ENCODE measurements around the gene NMUR2. TPM values are rescaled to one million over a fixed set of nuclear protein-coding genes. Genes with fewer than 3 reads are reported as not detected.

Gene NMUR2
- total RNA-seq, 4 donors from 2014 or later = not detected

DNA sequence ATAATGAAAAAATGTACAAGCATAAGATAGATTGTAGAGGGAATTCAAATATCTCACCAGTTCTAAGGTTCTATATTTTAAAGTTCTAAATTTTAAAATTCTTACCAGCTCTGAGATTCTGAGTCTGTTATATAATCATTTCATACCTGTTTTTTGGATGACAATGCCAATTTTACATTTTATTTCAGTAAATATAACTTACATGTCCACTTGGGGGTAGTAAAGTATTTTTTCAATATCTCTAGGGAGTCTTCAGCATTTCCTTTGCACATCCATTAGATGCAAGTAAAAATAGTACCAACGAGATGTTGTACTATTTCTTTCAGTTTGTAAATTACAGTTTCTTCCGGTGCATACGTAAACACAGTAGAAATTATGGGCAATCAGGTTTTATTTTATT lies 25.7 kb downstream of the NMUR2 start:
- intact Hi-C loops (cut with DNase I; ENCODE audit: low total_unique reads) = no loop called here
- H3K27ac ChIP-seq = no peak overlapping the region
- no peaks in the 10 kb centered on the region for H3K4me1 ChIP-seq
- H3K36me3 ChIP-seq = no peaks in the 10 kb centered on the region
- H3K27me3 ChIP-seq = no peaks in the 10 kb centered on the region
- TF ChIP-seq, protein P1, sequence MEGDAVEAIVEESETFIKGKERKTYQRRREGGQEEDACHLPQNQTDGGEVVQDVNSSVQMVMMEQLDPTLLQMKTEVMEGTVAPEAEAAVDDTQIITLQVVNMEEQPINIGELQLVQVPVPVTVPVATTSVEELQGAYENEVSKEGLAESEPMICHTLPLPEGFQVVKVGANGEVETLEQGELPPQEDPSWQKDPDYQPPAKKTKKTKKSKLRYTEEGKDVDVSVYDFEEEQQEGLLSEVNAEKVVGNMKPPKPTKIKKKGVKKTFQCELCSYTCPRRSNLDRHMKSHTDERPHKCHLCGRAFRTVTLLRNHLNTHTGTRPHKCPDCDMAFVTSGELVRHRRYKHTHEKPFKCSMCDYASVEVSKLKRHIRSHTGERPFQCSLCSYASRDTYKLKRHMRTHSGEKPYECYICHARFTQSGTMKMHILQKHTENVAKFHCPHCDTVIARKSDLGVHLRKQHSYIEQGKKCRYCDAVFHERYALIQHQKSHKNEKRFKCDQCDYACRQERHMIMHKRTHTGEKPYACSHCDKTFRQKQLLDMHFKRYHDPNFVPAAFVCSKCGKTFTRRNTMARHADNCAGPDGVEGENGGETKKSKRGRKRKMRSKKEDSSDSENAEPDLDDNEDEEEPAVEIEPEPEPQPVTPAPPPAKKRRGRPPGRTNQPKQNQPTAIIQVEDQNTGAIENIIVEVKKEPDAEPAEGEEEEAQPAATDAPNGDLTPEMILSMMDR (IDR thresholded peaks at IDR 0.05 in 4 of 5, conservative IDR thresholded peaks at IDR 0.05 in 1 of 5) = no peak
- TF ChIP-seq POLR2A (IDR thresholded peaks at IDR 0.05) = no peak
- no peaks in the 10 kb centered on the region for H3K9me3 ChIP-seq
- in situ Hi-C loops (cut with MboI; ENCODE audit: low sequenced_read_pairs in 4 of 4) = no loop called here
- H3K4me3 ChIP-seq = no peak overlapping the region
- ATAC-seq = no peak
- DNase-seq = no peak

DNA sequence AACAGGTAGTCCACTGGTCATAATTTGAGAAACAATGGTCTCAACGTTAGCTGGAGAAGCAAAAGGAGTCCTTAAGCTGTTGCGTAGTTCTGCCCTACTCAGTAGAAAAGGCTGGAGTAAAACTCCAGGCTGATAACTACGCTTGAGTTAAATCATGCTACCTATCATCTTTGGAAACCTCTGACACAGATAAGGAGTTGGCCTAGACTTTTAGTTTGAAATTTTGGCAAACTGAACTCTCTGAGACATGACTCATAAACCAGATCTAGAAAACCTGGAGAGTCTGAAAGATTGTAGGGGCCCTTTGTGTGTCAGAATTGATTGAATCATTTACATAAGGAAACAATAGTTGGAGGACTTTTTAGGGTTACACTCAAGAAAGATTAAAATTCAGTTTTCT lies 26.3 kb downstream of the NMUR2 start:
- ATAC-seq (no peak), DNase-seq (no peak)
- Histone ChIP-seq H3K27ac (no peak overlapping the region), H3K9me3 (no peaks in the 10 kb centered on the region), H3K4me1 (no peaks in the 10 kb centered on the region), H3K27me3 (no peaks in the 10 kb centered on the region), H3K4me3 (no peak overlapping the region), H3K36me3 (no peaks in the 10 kb centered on the region)
- intact Hi-C loops (cut with DNase I; ENCODE audit: low total_unique reads) (no loop called here), in situ Hi-C loops (cut with MboI; ENCODE audit: low sequenced_read_pairs in 4 of 4) (no loop called here)
- TF ChIP-seq POLR2A (IDR thresholded peaks at IDR 0.05) = no peak
- TF ChIP-seq, protein P1 (IDR thresholded peaks at IDR 0.05 in 4 of 5, conservative IDR thresholded peaks at IDR 0.05 in 1 of 5) = no peak

DNA sequence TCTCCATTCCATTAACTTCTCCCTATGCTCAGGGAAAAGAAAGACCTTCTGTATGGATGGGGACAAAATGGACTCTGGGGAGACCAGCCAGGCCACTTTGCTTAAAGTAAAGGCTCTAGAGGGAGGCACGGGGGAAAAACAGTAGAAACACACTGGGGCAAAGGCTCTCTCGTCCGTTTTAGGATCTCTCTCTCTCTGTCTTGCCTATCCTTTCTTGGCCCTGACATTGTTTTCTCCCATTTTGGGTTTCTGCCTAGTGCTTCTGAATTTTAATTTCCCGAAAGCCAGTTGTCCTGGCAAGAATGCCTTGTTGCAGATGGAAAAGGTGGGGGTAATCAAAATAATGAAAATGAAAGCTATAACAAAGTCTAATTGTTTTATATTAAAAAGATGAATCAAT lies 28.2 kb downstream of the NMUR2 start:
- H3K27me3 ChIP-seq = no peaks in the 10 kb centered on the region
- no peaks in the 10 kb centered on the region for H3K4me1 ChIP-seq
- TF ChIP-seq, protein P1 (IDR thresholded peaks at IDR 0.05 in 4 of 5, conservative IDR thresholded peaks at IDR 0.05 in 1 of 5) = no peak
- no peak for TF ChIP-seq POLR2A (IDR thresholded peaks at IDR 0.05)
- no peak for DNase-seq
- H3K4me3 ChIP-seq = no peak overlapping the region
- intact Hi-C loops (cut with DNase I; ENCODE audit: low total_unique reads) = no loop called here
- no peak for ATAC-seq
- H3K27ac ChIP-seq = no peak overlapping the region
- H3K9me3 ChIP-seq = no peaks in the 10 kb centered on the region
- H3K36me3 ChIP-seq = no peaks in the 10 kb centered on the region
- in situ Hi-C loops (cut with MboI; ENCODE audit: low sequenced_read_pairs in 4 of 4) = no loop called here

DNA sequence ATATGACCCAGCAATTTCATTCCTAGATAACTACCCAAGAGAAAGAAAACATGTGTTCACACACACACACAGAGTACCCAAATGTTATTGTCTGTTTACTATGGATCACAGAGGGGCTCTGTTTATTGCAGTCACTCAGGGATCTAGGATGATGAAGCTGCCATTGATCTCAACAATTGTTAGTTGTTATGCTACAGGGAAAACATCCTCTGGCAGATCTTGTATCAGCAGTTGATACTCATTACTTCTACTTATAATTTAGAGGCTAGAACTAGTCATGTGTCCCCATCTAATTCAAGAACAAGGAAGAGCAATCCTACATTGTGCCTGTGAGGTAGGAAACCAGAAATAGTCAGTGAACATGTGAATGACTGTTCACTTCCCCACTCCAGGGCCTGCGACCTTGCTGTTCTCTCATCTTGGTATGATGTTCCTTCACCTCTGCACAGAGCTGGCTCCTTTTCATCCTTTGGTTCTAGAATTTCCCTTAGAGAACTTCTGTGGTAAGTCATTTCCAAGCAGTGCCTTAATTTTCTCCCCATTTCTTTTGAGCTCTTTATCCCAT lies 30.3 kb downstream of the NMUR2 start:
- no peak for TF ChIP-seq POLR2A (IDR thresholded peaks at IDR 0.05)
- TF ChIP-seq, protein P1 (IDR thresholded peaks at IDR 0.05 in 4 of 5, conservative IDR thresholded peaks at IDR 0.05 in 1 of 5) = no peak
- Histone ChIP-seq H3K36me3 (no peaks in the 10 kb centered on the region), H3K4me3 (no peak overlapping the region), H3K4me1 (no peaks in the 10 kb centered on the region), H3K27ac (no peak overlapping the region), H3K9me3 (no peaks in the 10 kb centered on the region), H3K27me3 (no peaks in the 10 kb centered on the region)
- in situ Hi-C loops (cut with MboI; ENCODE audit: low sequenced_read_pairs in 4 of 4) (no loop called here), intact Hi-C loops (cut with DNase I; ENCODE audit: low total_unique reads) (no loop called here)
- ATAC-seq (no peak), DNase-seq (no peak)

GRCh38 chr5:152372875-152373274 lies 32.2 kb downstream of the NMUR2 start:
- Histone ChIP-seq H3K27ac (no peak overlapping the region), H3K27me3 (no peaks in the 10 kb centered on the region), H3K36me3 (no peaks in the 10 kb centered on the region), H3K9me3 (no peaks in the 10 kb centered on the region), H3K4me1 (no peaks in the 10 kb centered on the region), H3K4me3 (no peak overlapping the region)
- TF ChIP-seq, protein P1 (IDR thresholded peaks at IDR 0.05 in 4 of 5, conservative IDR thresholded peaks at IDR 0.05 in 1 of 5) = no peak
- TF ChIP-seq POLR2A (IDR thresholded peaks at IDR 0.05) = no peak
- intact Hi-C loops (cut with DNase I; ENCODE audit: low total_unique reads) = no loop called here
- DNase-seq = no peak
- no peak for ATAC-seq
- in situ Hi-C loops (cut with MboI; ENCODE audit: low sequenced_read_pairs in 4 of 4) = no loop called here

All from gastrocnemius medialis (tissue), 4 donors.